ENCODE measurements around the gene KNTC1.

DNA sequence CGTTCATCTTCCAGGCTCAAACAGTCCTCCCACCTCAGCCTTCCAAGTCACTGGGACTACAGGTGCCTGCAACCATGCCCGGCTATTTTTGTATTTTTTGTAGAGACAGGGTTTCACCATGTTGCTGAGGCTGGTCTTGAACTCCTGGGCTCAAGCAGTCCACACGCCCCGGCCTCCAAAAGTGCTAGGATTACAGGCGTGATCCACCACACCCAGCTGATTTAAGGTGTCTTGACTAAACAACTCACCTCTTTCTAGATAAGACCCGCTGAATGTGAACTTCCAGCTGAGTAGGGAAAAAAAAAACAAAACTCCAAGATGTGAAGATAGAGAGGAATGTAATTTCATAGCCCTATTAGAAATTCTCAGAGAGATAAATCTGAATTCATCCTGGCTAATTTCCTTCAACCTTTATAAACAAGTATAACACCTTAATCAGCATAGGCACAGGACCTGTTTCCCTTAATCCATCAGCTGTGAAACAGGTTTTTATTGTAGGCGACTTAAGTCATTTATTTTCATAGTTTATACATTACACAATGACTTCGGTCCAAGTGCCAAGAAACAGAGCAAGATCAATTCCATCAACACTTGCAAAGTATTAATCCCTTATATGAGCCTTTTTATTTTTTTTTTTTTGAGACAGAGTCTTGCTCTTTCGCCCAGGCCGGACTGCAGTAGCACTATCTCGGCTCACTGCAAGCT, 124.6 kb downstream of the KNTC1 start:
- TF ChIP-seq POLR2AphosphoS5 (IDR thresholded peaks at IDR 0.05; ENCODE audit: low read depth, low read length) (no peak), POLR2A (IDR thresholded peaks at IDR 0.05; ENCODE audit: low read depth, low read length) (no peak), TAF1 (IDR thresholded peaks at IDR 0.05; ENCODE audit: low read depth, low read length) (no peak)

All from GM12891 (cell line).